ENCODE data around the gene ABLIM1.

ABLIM1 gene

GRCh38 chr10:114513381-114513792, 144.7 kb downstream of the ABLIM1 start:
- no peak for DNase-seq

GRCh38 chr10:114511881-114512280, 146.2 kb downstream of the ABLIM1 start:
- DNase-seq = no peak

GRCh38 chr10:114508376-114508775, 149.7 kb downstream of the ABLIM1 start:
- DNase-seq = no peak

- no peak for DNase-seq
Observed at GRCh38 chr10:114507449-114507848, 150.6 kb downstream of the ABLIM1 start.

DNA sequence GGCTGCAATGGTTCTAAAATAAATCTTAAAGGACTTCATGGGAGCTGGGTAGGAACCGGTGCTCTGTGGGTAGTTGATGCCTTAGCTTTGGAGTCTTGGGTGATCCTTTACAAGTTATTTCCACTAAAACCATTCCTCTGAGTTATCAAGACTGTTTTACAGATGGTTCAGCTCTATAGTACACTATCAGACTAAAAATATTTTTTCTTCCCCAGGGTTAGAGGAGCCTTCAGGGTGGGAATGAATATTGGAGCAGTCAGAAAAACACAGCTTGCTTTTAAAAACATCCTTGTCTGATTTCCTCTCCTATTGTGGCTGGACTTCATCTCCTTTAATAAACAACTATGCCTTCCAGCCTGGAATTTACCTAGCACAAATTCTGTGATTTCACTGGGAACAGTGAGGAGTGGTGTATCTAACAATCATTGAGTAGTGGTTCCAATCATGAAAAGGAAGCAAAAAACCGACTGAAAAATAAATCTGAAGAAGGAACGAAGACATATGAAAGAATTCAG, 151.1 kb downstream of the ABLIM1 start:
- DNase-seq = no peak

- DNase-seq = no peak
Observed at GRCh38 chr10:114504769-114505579, 153.1 kb downstream of the ABLIM1 start.

DNA sequence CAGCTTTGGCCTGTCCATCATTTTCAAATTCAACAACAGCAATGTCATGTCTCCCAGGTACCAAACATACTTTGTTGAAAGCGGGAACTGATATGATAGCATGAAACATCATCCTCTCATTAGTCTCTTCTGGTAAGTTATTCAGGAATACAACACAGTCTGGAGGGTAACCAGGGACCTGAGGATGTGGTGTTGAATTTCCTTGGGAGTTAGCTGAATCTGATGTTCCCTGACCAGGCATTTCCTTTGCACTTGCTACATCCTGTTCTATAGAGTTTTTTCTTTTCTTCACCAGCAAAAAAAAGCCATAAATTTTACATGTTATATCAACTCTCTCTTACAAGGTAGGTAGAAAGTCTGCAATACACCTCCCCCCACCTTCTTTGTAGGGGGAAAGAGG, 156.0 kb downstream of the ABLIM1 start:
- DNase-seq = no peak

DNA sequence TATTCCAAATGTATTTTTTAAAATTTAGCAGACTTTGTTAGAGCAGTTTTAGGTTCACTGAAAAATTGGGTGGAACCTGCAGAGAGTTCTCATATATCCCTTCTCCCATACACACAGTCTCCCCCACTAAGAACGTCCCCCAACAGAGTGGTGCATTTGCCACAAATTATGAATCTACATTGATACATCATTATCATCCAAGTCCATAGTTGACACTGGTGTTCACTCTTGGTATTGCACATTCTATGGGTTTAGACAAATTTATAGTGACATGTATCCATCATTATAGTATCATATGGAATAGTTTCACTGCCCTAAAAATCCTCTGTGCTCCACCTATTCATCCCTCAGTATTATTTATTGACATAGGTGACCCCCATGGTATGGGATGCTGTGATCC, 156.4 kb downstream of the ABLIM1 start:
- DNase-seq = no peak

DNA sequence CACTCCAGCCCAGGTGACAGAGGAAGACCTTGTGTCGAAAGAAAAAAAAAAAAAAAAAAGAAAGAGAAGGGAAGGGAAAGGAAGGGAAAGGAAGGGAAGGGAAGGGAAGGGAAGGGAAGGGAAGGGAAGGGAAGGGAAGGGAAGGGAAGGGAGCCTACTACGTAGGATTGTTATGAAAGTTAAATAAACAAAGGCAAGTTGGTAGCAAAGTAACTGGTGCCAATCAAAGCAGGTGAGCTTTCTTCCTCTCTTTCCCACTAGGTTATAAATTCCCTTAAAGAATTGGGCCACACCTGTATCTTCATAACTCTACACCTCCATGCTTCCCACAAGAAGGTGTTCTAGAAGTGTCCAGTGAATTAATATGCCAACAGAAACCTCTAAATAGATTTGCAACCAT, 157.4 kb downstream of the ABLIM1 start:
- DNase-seq = no peak

GRCh38 chr10:114499630-114500190, 158.4 kb downstream of the ABLIM1 start:
- DNase-seq = peak; percentile 45 to 53

GRCh38 chr10:114499116-114499515, 159.0 kb downstream of the ABLIM1 start:
- peak; percentile 18 to 39 for DNase-seq

DNA sequence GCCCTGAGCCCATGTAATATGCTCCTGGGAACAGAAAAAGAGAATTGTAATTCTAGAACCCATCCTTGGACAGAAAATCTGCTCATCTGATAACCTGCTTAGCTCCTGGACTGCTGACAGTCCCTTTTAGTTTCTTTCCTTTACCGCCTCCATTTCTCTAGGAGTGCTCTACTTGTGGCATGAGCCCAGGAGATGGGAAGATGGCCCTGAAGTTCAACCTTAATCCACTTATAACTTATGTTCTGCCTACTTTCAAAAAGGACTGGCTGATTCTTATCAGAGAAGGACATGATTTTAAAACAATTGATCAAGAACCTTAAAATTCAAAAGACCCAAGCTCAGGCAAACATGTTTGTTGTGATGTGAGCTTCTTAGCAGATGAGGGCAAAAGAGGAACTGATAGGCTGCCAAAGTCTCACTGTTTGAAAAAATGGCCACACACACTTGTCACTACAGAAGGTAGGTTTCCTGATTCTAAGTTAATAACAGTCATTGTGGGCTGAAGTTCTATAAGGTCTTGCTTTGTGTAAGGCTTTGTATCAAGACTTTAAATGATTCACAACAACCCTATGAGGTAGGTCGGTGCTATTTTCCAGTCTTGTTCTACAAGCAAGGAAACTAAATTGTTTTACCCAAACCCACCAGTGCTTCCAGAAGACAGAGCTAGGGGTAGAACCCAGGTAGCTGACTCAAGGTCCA, 159.5 kb downstream of the ABLIM1 start:
- DNase-seq = no peak

- no peak for DNase-seq
Observed at GRCh38 chr10:114495303-114495702, 162.8 kb downstream of the ABLIM1 start.

DNA sequence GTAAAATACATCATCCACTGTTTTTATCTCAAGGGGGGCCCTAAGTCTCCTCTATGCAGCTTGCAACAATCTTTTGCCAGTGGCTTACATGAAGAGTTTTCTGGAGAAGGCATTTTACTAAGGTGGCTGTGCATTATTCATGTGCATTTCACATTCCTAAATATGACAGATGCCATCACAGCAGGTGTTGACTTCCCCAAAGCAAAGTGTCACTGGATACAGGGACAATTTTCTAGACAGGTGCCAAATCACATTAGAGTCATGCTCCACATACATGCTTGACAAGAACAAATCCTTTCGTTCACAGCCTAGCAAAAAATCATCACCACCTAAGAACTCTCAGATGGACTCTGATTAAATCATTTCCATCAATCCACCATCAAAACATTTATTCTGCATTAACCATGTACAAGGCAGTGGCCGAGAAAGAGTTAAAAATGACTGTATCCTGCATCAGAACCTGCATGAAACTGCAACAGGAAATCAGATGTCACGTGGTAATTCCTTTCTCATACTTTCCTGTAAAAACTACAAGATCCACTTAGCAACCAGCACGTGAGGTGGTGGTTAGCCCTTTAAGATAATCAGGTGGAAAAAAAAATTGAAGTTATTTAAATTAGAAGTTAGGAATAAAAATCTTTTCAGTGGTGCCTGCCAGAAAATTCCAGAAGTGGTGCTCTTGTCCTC, 165.6 kb downstream of the ABLIM1 start:
- no peak for DNase-seq

DNA sequence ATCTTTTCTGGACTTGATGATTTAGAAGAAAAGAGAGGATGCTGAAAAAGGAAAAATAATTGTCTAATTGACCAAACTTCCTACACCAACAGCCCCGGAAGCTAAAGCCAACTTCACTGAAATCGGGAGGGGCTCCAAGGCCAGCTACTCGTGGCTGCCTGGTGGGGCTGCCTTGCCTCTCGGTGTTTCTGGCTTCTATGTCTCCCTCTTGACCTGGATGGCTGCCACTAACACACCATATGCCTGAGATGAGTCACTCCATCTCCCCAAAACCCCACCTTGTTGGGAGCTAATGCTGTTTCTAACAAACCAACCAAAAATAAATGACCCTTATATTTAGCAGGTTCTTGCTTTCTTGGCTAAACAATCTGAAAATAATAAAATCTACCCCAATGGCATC, 166.1 kb downstream of the ABLIM1 start:
- no peak for DNase-seq

DNA sequence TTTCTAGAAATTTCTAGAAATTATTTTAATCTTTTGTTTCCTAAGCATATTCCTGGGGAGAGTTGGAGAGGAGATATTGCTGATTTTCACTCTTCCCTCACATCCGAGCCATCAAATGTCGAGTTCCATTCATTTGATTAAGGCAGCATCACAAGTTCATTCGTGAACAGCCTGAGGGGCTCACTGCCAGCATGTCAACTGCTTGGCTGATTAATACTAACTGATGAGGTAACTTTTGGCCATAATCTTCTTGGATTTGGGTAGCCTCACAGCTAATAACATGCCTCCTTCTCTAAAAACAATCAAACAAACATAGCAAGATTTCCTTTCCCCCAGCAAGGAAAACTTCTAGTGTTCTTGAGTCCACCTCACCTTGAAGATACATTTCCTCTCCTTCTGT, 166.7 kb downstream of the ABLIM1 start:
- DNase-seq = no peak

DNA sequence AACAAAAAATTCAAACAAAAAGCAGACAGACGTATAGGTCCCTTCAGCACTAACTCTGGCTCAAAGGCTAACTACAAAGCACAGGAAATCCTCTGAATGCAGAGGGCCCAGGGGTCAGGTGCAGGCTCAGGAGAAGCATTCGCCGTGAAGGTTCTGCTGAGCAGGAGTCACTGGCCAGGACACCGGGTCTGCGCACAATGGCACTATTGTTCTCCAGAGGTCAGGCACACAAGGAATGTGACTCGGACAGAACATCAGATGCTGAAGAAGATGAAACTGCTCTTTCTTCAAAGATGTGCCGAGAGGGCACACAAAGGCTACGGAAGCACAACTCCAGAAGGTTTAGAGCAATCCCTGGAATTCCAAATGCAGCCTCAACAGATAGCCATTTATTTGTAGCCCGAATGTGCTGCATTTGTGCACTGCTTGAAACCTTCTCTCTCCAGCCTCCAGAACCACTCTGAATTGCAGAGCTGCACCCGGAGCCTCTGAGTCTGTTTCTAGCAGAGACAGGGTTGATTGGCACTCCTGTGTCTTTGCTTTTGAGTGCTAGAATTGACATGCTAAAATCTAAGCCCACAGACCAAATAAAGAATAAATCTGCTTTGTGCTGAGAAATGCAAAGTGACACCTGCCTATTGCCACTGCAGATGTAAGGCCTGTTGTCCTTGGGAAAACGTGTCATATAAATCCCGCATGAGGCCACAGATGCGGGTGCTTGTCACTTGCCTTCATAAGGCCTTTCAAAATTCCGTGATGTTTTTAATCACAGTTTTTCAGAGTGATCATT, 168.4 kb downstream of the ABLIM1 start:
- no peak for DNase-seq

DNA sequence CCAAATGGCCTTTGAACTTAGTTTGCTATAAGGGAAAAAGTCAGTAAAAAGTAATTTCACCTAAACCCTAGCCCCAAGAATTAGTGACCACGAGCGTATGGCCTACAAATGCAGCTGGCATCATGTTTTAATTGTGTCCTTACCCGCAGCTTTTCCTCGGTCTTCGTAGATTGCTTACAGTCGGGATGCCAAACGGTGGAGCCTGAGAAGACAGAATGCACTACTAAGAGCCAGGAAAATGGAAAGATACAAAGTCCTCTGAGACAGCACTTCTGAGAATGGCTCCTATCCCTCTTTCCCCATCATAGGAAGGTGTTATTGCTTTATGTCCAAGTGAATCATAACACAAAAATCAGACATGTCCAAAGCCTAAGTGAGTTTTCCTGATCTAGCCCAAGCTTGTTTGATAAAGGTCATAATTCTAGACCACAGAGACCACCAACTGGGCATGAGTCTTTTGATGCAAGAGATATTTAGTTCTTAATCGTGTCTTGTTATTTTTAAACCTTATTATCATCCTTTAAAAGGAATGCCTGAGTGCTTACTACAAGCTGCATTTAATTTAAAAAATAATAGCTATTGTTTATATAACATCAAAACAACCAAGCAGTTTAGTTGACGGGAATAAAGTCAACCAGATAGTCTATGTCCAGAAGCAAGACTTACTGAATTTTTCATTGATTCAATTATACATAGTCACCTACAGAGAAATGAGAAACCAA, 170.1 kb downstream of the ABLIM1 start:
- DNase-seq = no peak

DNA sequence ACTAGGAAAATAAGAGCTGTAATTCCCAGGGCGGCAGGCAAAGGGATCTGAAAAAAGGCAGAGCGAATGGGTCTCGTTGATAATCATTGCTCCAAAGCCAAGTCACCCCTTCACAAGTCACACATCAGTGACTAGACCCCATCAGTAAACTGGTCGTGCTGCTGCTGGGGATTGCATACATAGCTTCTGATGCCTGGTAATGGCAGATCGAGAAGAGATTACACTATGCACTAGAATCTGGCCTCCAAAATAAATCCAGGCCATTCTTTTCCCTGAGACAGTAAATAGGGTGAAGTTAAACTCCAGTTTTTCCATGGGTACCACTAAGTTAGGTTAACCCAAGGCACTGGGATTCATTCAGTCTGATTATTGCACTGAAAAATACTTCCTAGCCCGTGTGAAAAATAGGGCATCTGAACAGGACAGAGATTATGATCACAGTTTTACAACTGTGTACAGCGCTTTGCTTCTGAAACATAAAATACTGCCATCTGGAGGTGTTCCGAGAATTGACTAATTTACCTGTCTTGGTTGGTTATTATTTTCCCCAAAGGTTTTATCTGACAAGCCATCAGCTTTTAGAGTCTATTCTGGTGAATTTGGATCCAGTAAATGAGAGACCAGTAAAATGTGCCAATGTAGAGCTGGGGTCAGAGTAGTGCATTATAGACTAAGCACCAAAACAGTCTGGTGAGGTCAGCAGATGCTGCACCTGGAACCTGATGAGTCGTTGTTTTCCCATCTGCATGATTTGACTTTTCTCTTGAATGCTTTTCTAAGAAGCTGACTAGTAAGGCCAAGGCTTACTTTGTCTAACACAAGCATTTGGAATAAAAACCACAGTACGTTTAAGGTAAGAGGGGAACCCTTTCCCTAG, 170.9 kb downstream of the ABLIM1 start:
- DNase-seq = no peak

GRCh38 chr10:114485696-114486400, 172.2 kb downstream of the ABLIM1 start:
- DNase-seq = no peak

All from inflammatory macrophage treated with lipopolysaccharide for 1 hour (primary cell).